Activated CD8-positive, alpha-beta memory T cell treated with anti-CD3 and anti-CD28 coated beads, Interleukin-2, amount 50 U/mL, for 24 hours (primary cell): ENCODE data around the gene HADHA.
"Not testable (repeated sequence)": the region's sequence is repeated elsewhere in the genome, so short reads cannot be mapped to it uniquely, and the experiment has no call there.

ENCODE experiments used
- DNase-seq: peaks from one replicate; pipeline ENCODE4 v3.0.0-alpha.2; 2020; ENCODE audit errors: extremely low read depth

Gene HADHA

GRCh38 chr2:26173776-26174482 lies 70.5 kb downstream of the HADHA start:
- DNase-seq, result no peak

GRCh38 chr2:26172871-26173775 lies 71.3 kb downstream of the HADHA start, which contains the start of gene GAREM2:
GAREM2 (plus strand) TSS chr2:26173088; CDS start chr2:26173221, 133 bp downstream.
- no peak for DNase-seq

- DNase-seq, result no peak
These were observed 72.1 kb downstream of the HADHA start for GRCh38 chr2:26172189-26172870.

- DNase-seq, result no peak
These were observed 73.6 kb downstream of the HADHA start for GRCh38 chr2:26170795-26171194.

GRCh38 chr2:26169681-26170414 lies 74.6 kb downstream of the HADHA start:
- DNase-seq, result no peak

GRCh38 chr2:26169226-26169625 lies 75.2 kb downstream of the HADHA start:
- DNase-seq, result no peak

- DNase-seq, result no peak
These were observed 75.6 kb downstream of the HADHA start for GRCh38 chr2:26168785-26169184.

GRCh38 chr2:26166541-26166940 lies 77.9 kb downstream of the HADHA start:
- DNase-seq, result not testable (repeated sequence)

GRCh38 chr2:26165403-26165802 lies 79.0 kb downstream of the HADHA start:
- no peak for DNase-seq

- DNase-seq, result no peak
These were observed 79.7 kb downstream of the HADHA start for GRCh38 chr2:26164641-26165211.

GRCh38 chr2:26164231-26164630 lies 80.2 kb downstream of the HADHA start:
- DNase-seq, result no peak

- no peak for DNase-seq
These were observed 81.5 kb downstream of the HADHA start for GRCh38 chr2:26162963-26163362.

- DNase-seq, result no peak
These were observed 82.5 kb downstream of the HADHA start for GRCh38 chr2:26161926-26162325.

- DNase-seq, result no peak
These were observed 86.9 kb downstream of the HADHA start for GRCh38 chr2:26157580-26157979.

GRCh38 chr2:26150243-26150642 lies 94.2 kb downstream of the HADHA start:
- DNase-seq, result no peak

GRCh38 chr2:26148501-26148900 lies 95.9 kb downstream of the HADHA start:
- DNase-seq, result no peak

GRCh38 chr2:26144953-26145680 lies 99.3 kb downstream of the HADHA start:
- peak; percentile 26 for DNase-seq

GRCh38 chr2:26144031-26144430 lies 100.4 kb downstream of the HADHA start:
- no peak for DNase-seq

GRCh38 chr2:26141145-26141769 lies 103.2 kb downstream of the HADHA start:
- no peak for DNase-seq
